NAMALWA (cell line): Measurements from ENCODE around the gene TMEM200A.
"Not testable (repeated sequence)": the region's sequence is repeated elsewhere in the genome, so short reads cannot be mapped to it uniquely, and the experiment has no call there.

Source experiments
- DNase-seq: peaks from one replicate; pipeline ENCODE4 v3.0.0-alpha.2; 2015; ENCODE audit warnings: low spot score

Gene TMEM200A

GRCh38 chr6:130365166-130366106 is at the start of gene TMEM200A:
Gene TMEM200A (plus strand): TSS chr6:130366017. CDS start chr6:130440423, 74,406 bp downstream.
- DNase-seq, result no peak

- DNase-seq, result no peak
Observed at GRCh38 chr6:130320908-130321307, 44.9 kb upstream of the TMEM200A start.

GRCh38 chr6:130322673-130323268 is 43.0 kb upstream of the TMEM200A start:
- DNase-seq, result peak; percentile 67

GRCh38 chr6:130324657-130325056 is 41.2 kb upstream of the TMEM200A start:
- DNase-seq, result no peak

GRCh38 chr6:130326496-130326895 is 39.3 kb upstream of the TMEM200A start:
- no peak for DNase-seq

- DNase-seq, result no peak
Observed at GRCh38 chr6:130337534-130337933, 28.3 kb upstream of the TMEM200A start.

GRCh38 chr6:130346324-130346723 is 19.5 kb upstream of the TMEM200A start:
- not testable (repeated sequence) for DNase-seq

- DNase-seq, result no peak
Observed at GRCh38 chr6:130354322-130354721, 11.5 kb upstream of the TMEM200A start.

- no peak for DNase-seq
Observed at GRCh38 chr6:130355572-130355971, 10.2 kb upstream of the TMEM200A start.

- DNase-seq, result no peak
Observed at GRCh38 chr6:130357436-130357835, 8.4 kb upstream of the TMEM200A start.

- no peak for DNase-seq
Observed at GRCh38 chr6:130359736-130360135, 6.1 kb upstream of the TMEM200A start.

- no peak for DNase-seq
Observed at GRCh38 chr6:130362128-130362527, 3.7 kb upstream of the TMEM200A start.

GRCh38 chr6:130364224-130364780 is 1.5 kb upstream of the TMEM200A start:
- DNase-seq, result no peak

GRCh38 chr6:130366107-130367005 is 539 bp downstream of the TMEM200A start:
- DNase-seq, result no peak

GRCh38 chr6:130367767-130368166 is 1.9 kb downstream of the TMEM200A start:
- no peak for DNase-seq

- no peak for DNase-seq
Observed at GRCh38 chr6:130368576-130368975, 2.8 kb downstream of the TMEM200A start.

GRCh38 chr6:130369831-130370230 is 4.0 kb downstream of the TMEM200A start:
- DNase-seq, result no peak

GRCh38 chr6:130371921-130372420 is 6.2 kb downstream of the TMEM200A start:
- DNase-seq, result no peak

- DNase-seq, result no peak
Observed at GRCh38 chr6:130372786-130373185, 7.0 kb downstream of the TMEM200A start.

- DNase-seq, result no peak
Observed at GRCh38 chr6:130373992-130374391, 8.2 kb downstream of the TMEM200A start.

GRCh38 chr6:130376936-130377335 is 11.1 kb downstream of the TMEM200A start:
- DNase-seq, result no peak

- no peak for DNase-seq
Observed at GRCh38 chr6:130377371-130377770, 11.6 kb downstream of the TMEM200A start.
